PC-3 (cell line): ENCODE results near the gene MAD1L1. TPM values are rescaled to one million over a fixed set of nuclear protein-coding genes. Genes with fewer than 3 reads are reported as not detected.

Experiments
- ATAC-seq: fragments of 200-7000 bp; cut with Tn5 transposase; 2 replicates; pipeline ENCODE4 v1.9.1; 2020; ENCODE audit warnings: mild to moderate bottlenecking, moderate library complexity
- BruUV-seq: library from RNA; stranded (reverse); fragments of 400-500 nt; replicated peaks from 2 replicates; lab custom pipeline; 2021; lab: Mats Ljungman, UMichigan
- CTCF ChIA-PET: fragments of 300-600 bp; sonication (Branson Sonifier 250); formaldehyde crosslinking; loops from one replicate; lab custom pipeline; 2022; ENCODE audit warnings: antibody characterized with exemption; lab: Charles Lee
- POLR2A ChIA-PET: fragments of 300-600 bp; sonication (Branson Sonifier 250); formaldehyde crosslinking; loops from one replicate; lab custom pipeline; 2022; ENCODE audit warnings: antibody characterized with exemption; ENCODE audit not compliant: unreplicated experiment; lab: Charles Lee
- DNase-seq: peaks from one replicate; pipeline ENCODE4 v3.0.0-alpha.2; 2015
- H2AFZ ChIP-seq: fragments of 300-600 bp; sonication (generic); 2 replicates; pipeline ENCODE4 v1.6.0; 2016; ENCODE audit warnings: antibody characterized with exemption, low read length
- H3F3A ChIP-seq: fragments of 300-600 bp; sonication (generic); one replicate; pipeline ENCODE4 v1.6.0; 2017; ENCODE audit warnings: antibody characterized with exemption, low read length, control low read depth, mild to moderate bottlenecking; ENCODE audit not compliant: unreplicated experiment
- H3K27ac ChIP-seq: fragments of 300-600 bp; sonication (generic); 2 replicates; pipeline ENCODE4 v1.5.1; 2016; ENCODE audit warnings: mild to moderate bottlenecking, low read length
- H3K27me3 ChIP-seq: fragments of 300-600 bp; sonication (generic); 2 replicates; pipeline ENCODE4 v1.6.1; 2016; ENCODE audit warnings: low read length, mixed read lengths
- H3K36me3 ChIP-seq: fragments of 300-600 bp; sonication (generic); 2 replicates; pipeline ENCODE4 v1.6.1; 2016; ENCODE audit warnings: low read depth, mixed run types, low read length, mixed read lengths
- H3K4me1 ChIP-seq: fragments of 300-600 bp; sonication (generic); 2 replicates; pipeline ENCODE4 v1.5.1; 2016; ENCODE audit warnings: low read length; ENCODE audit not compliant: insufficient read depth
- H3K4me2 ChIP-seq: fragments of 300-600 bp; sonication (generic); 2 replicates; pipeline ENCODE4 v1.6.0; 2016; ENCODE audit warnings: low read length
- H3K4me3 ChIP-seq: fragments of 300-600 bp; sonication (generic); 2 replicates; pipeline ENCODE4 v1.5.1; 2016; ENCODE audit warnings: mild to moderate bottlenecking, low read length, mixed read lengths
- H3K79me2 ChIP-seq: fragments of 300-600 bp; sonication (generic); 2 replicates; pipeline ENCODE4 v1.6.1; 2017; ENCODE audit warnings: low read length, mixed read lengths
- H3K9ac ChIP-seq: fragments of 300-600 bp; sonication (generic); 2 replicates; pipeline ENCODE4 v1.6.0; 2016; ENCODE audit warnings: mild to moderate bottlenecking, low read length
- H3K9me2 ChIP-seq: fragments of 300-600 bp; sonication (generic); replicated peaks from 2 replicates; pipeline ENCODE4 v1.6.1; 2016; ENCODE audit warnings: mixed run types, low read length, mixed read lengths
- H3K9me3 ChIP-seq: fragments of 300-600 bp; sonication (generic); 2 replicates; pipeline ENCODE4 v1.6.1; 2016; ENCODE audit warnings: low read length, mixed read lengths
- H4K20me1 ChIP-seq: fragments of 300-600 bp; sonication (generic); 2 replicates; pipeline ENCODE4 v1.6.1; 2016; ENCODE audit warnings: low read length, mixed read lengths
- CTCF ChIP-seq: fragments of 300-600 bp; sonication (generic); conservative IDR thresholded peaks from 2 replicates; pipeline ENCODE4 v1.5.1; 2017; ENCODE audit warnings: antibody characterized with exemption, low read depth, mild to moderate bottlenecking, low read length
- EZH2 ChIP-seq: fragments of 300-600 bp; sonication (generic); IDR thresholded peaks from one replicate; pipeline ENCODE4 v1.6.1; 2017; ENCODE audit warnings: antibody characterized with exemption, mild to moderate bottlenecking, low read length; ENCODE audit not compliant: unreplicated experiment
- EZH2phosphoT487 ChIP-seq: fragments of 300-600 bp; sonication (generic); IDR thresholded peaks from 2 replicates; pipeline ENCODE4 v1.6.1; 2018; ENCODE audit warnings: mild to moderate bottlenecking, antibody characterized with exemption, low read length, borderline replicate concordance
- intact Hi-C: fragments of 100-400 bp; cut with micrococcal nuclease; formaldehyde crosslinking; loops from 2 replicates; pipeline ENCODE4 v1.9.0; 2023
- total RNA-seq: library from RNA; depleted of rRNA; stranded (reverse); fragments of >200 nt; gene quantifications from 2 replicates; pipeline ENCODE4 v1.2.3, GENCODE V29; 2014

The MAD1L1 gene
- total RNA-seq, 1 experiment from 2014 or later = 88.4 TPM

GRCh38 chr7:2018569-2019460 lies 213.9 kb downstream of the MAD1L1 start:
- TF ChIP-seq CTCF (no peak), EZH2phosphoT487 (no peak), EZH2 (no peak)
- H3K9me2 ChIP-seq = no peaks in the 10 kb centered on the region
- H3K27me3 ChIP-seq = no peaks in the 10 kb centered on the region
- no TSS peak for BruUV-seq
- ATAC-seq (peak; percentile 97), DNase-seq (peak; percentile 30)
- no peak overlapping the region for H3K9ac ChIP-seq
- POLR2A ChIA-PET = no interaction called here
- H3K9me3 ChIP-seq = no peaks in the 10 kb centered on the region
- intact Hi-C loops = no loop called here
- H3K36me3 ChIP-seq = no peaks in the 10 kb centered on the region
- no peak overlapping the region for H3K4me3 ChIP-seq
- H3F3A ChIP-seq = no peaks in the 10 kb centered on the region
- H3K79me2 ChIP-seq = no peaks in the 10 kb centered on the region
- H2AFZ ChIP-seq = no peak overlapping the region
- 0 out of 2 replicates have a peak, but pooled peaks cover 4% of the 10 kb centered on the region for H3K4me1 ChIP-seq
- no peaks in the 10 kb centered on the region for H4K20me1 ChIP-seq
- no peak overlapping the region for H3K27ac ChIP-seq
- H3K4me2 ChIP-seq = no peak overlapping the region
- CTCF ChIA-PET = interaction anchor here (0.6 kb wide), 1 partner anchor 9 kb away, joined by 8 read pairs; no protein-coding TSS in a partner anchor

GRCh38 chr7:2017914-2018568 lies 214.7 kb downstream of the MAD1L1 start:
- TF ChIP-seq CTCF = no peak
- no peaks in the 10 kb centered on the region for H3K9me3 ChIP-seq
- no peak overlapping the region for H3K27ac ChIP-seq
- 0 out of 2 replicates have a peak, but pooled peaks cover 4% of the 10 kb centered on the region for H3K4me1 ChIP-seq
- H3K36me3 ChIP-seq = no peaks in the 10 kb centered on the region
- H3K9ac ChIP-seq = no peak overlapping the region
- no peak for ATAC-seq
- no peak overlapping the region for H2AFZ ChIP-seq
- no peaks in the 10 kb centered on the region for H4K20me1 ChIP-seq
- H3K9me2 ChIP-seq = no peaks in the 10 kb centered on the region
- H3K4me3 ChIP-seq = no peak overlapping the region
- no peaks in the 10 kb centered on the region for H3F3A ChIP-seq
- BruUV-seq = no TSS peak
- no peak overlapping the region for H3K4me2 ChIP-seq
- intact Hi-C loops = no loop called here
- DNase-seq = no peak
- CTCF ChIA-PET = no interaction called here
- no peaks in the 10 kb centered on the region for H3K27me3 ChIP-seq
- H3K79me2 ChIP-seq = no peaks in the 10 kb centered on the region
- POLR2A ChIA-PET = interaction anchor here (0.6 kb wide), 1 partner anchor 135 kb away, joined by 12 read pairs; no protein-coding TSS in a partner anchor
